ENCODE measurements around the gene OBI1.

The OBI1 gene

GRCh38 chr13:78638216-78638615, 20.7 kb downstream of the OBI1 start:
- TF ChIP-seq CTCF (IDR thresholded peaks at IDR 0.05; ENCODE audit: low read depth, low read length) = no peak
- no peak overlapping the region for H3K4me3 ChIP-seq (ENCODE audit: low read depth, low read length)

DNA sequence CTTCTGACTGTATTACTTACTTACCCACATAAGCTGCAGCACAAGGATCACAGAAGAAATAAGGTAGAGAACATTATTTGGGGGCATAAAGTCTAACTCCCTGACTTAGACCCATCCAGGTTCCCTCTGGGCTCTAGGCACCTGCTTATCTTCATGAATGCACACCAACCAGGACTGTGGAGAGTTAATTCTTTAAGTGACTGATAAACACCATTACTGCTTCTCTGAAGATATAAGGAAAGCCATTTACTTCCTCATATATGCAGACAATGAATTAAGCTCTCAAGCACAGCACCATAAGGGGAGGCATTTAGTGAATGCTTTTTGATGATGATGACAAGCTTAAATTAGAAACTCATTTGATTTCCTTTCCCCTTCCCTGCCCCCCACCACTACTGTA, 22.5 kb downstream of the OBI1 start:
- H3K4me3 ChIP-seq (ENCODE audit: low read depth, low read length) = no peak overlapping the region
- TF ChIP-seq CTCF (IDR thresholded peaks at IDR 0.05; ENCODE audit: low read depth, low read length) = no peak

DNA sequence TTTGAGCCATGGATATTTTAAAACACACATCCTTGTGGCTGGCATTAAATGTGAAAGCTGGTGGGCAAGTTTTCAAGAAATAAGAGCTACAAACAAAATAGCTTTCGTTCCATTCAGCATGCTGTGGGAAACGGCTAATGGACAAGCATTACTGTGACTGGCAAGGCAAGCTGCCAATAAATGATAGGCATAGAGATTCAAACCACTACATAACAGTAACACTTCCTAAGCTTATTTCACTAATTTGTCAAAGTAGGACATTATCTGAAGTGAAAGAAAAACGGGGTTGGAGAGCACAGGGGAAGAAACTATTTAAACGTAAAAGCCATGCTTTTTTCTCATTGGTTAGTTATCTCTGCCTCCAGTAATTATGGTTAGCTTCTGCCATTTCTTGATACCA, 26.0 kb downstream of the OBI1 start:
- TF ChIP-seq CTCF (IDR thresholded peaks at IDR 0.05; ENCODE audit: low read depth, low read length) = no peak
- H3K4me3 ChIP-seq (ENCODE audit: low read depth, low read length) = no peak overlapping the region

DNA sequence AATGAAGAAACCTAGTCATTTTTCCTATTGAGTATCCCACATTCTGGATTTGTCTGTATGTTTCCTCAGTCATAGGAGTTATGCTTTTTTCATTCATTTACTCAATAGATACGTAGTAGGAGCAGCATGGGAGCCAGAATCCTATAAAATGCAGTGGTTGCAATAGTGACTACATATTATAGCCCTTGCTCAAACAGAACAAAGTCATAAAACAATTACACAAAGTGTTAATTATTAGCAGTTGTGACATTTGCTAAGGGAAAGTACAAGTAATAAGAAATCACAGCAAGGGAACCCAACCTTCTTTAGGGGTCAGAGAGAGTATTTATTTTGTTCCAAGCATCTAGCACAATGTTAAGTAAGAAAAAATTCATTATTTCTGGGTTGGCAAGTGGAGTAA, 27.9 kb downstream of the OBI1 start:
- TF ChIP-seq CTCF (IDR thresholded peaks at IDR 0.05; ENCODE audit: low read depth, low read length) = no peak
- H3K4me3 ChIP-seq (ENCODE audit: low read depth, low read length) = no peak overlapping the region

- no peak for TF ChIP-seq CTCF (IDR thresholded peaks at IDR 0.05; ENCODE audit: low read depth, low read length)
- no peak overlapping the region for H3K4me3 ChIP-seq (ENCODE audit: low read depth, low read length)
Observed at GRCh38 chr13:78630511-78630910, 28.4 kb downstream of the OBI1 start.

GRCh38 chr13:78625384-78625783, 33.6 kb downstream of the OBI1 start:
- no peak overlapping the region for H3K4me3 ChIP-seq (ENCODE audit: low read depth, low read length)
- TF ChIP-seq CTCF (IDR thresholded peaks at IDR 0.05; ENCODE audit: low read depth, low read length) = no peak

DNA sequence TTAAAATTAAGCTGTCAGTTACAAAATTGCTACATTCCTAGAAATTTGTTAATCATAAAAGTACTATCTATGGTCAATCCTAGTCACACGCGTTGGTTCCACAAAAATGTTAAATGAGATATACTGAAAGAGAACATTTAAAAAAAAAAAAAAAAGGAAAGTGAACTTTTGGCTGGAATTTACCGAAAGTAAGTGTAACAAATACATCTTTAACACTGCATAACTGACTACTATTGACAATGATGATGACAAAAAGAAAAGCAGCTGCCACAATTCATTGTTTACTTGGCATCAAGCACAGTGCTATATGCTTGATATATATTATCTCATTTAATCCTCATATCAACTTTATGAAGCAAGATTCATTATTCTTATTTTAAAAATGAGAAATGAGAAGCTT, 35.8 kb downstream of the OBI1 start:
- no peak overlapping the region for H3K4me3 ChIP-seq (ENCODE audit: low read depth, low read length)
- TF ChIP-seq CTCF (IDR thresholded peaks at IDR 0.05; ENCODE audit: low read depth, low read length) = no peak

Data from WI38 (cell line).